Esophagus muscularis mucosa (tissue), 4 donors: ENCODE data around the gene ECSIT. TPM values are rescaled to one million over a fixed set of nuclear protein-coding genes. Genes with fewer than 3 reads are reported as not detected.

Source experiments
- DNase-seq: peaks from one replicate; pipeline ENCODE4 v3.0.0-alpha.2; 2017; ENCODE audit errors: extremely low spot score
- H3K27ac ChIP-seq, 4 donors: fragments of 200-600 bp; sonication (generic); replicated peaks in 1 of 4; 1 replicate in 3 of 4; 2 replicates in 1 of 4; pipeline ENCODE4 v1.5.1; 2016 to 2019; ENCODE audit warnings: mild to moderate bottlenecking in 1 of 4
- H3K27me3 ChIP-seq, 4 donors: fragments of 200-600 bp; sonication (generic); one replicate each; pipeline versions ENCODE4 v1.5.1 to v1.6.0; 2016 to 2019
- H3K36me3 ChIP-seq, 4 donors: fragments of 200-600 bp; sonication (generic); one replicate each; pipeline ENCODE4 v1.5.1; 2016 to 2019
- H3K4me1 ChIP-seq, 4 donors: fragments of 200-600 bp; sonication (generic); one replicate each; pipeline ENCODE4 v1.5.1; 2016 to 2019
- H3K4me3 ChIP-seq, 4 donors: fragments of 200-600 bp; sonication (generic); 1 replicate in 2 of 4; 2 replicates in 2 of 4; pipeline ENCODE4 v1.5.1; 2016 to 2019; ENCODE audit warnings: mild to moderate bottlenecking in 4 of 4, moderate library complexity in 1 of 4
- H3K9me3 ChIP-seq, 4 donors: fragments of 200-600 bp; sonication (generic); 1 replicate in 3 of 4; 2 replicates in 1 of 4; pipeline ENCODE4 v1.5.1; 2016 to 2019
- CTCF ChIP-seq, 3 experiments: fragments of 200-600 bp in 2 of 3; fragments of 450-650 bp in 1 of 3; sonication (generic) in 2 of 3; IDR thresholded peaks; one replicate each; pipeline ENCODE4 v1.5.1; 2017 to 2019; ENCODE audit warnings: antibody characterized with exemption in 3 of 3, mild to moderate bottlenecking in 2 of 3, moderate library complexity in 1 of 3
- EP300 ChIP-seq: sonication (generic); formaldehyde crosslinking; IDR thresholded peaks from one replicate; pipeline ENCODE4 v1.6.1; 2017; ENCODE audit warnings: antibody characterized with exemption
- POLR2A ChIP-seq: fragments of 450-650 bp; IDR thresholded peaks from one replicate; pipeline ENCODE4 v1.6.1; 2017; ENCODE audit warnings: antibody characterized with exemption, moderate library complexity, mild to moderate bottlenecking, low read depth
- POLR2AphosphoS5 ChIP-seq, 2 donors: sonication (generic); formaldehyde crosslinking; IDR thresholded peaks; one replicate each; pipeline ENCODE4 v1.6.1; 2017; ENCODE audit warnings: antibody characterized with exemption in 2 of 2
- WGBS: methylation state at CpG from one replicate; pipeline ENCODE4 v1.1.5; 2018; 5-methylcytosine and 5-hydroxymethylcytosine counted together
- intact Hi-C: fragments of 100-400 bp; cut with DNase I; formaldehyde crosslinking; loops from one replicate; pipeline ENCODE4 v1.15.1; 2023
- total RNA-seq, 4 donors: library from RNA; depleted of rRNA; stranded (reverse); fragments of >200 nt; gene quantifications; one replicate each; pipeline versions ENCODE4 v1.1.0 to v1.2.1, GENCODE V29; 2016

The ECSIT gene
- total RNA-seq, 4 donors from 2014 or later: 72.7 to 97.5 (median 81.8) TPM

- intact Hi-C loops: no loop called here
- peaks cover 16 to 86% (median 82%) of the 10 kb centered on the region in 4 donors for H3K4me1 ChIP-seq
- TF ChIP-seq POLR2A: no peak
- peak; percentile 80 to 94 for TF ChIP-seq POLR2AphosphoS5 (IDR thresholded peaks at IDR 0.05)
Observed at GRCh38 chr19:11539495-11540365, 10.8 kb upstream of the ECSIT start.

GRCh38 chr19:11538232-11539036, 9.5 kb upstream of the ECSIT start, which contains the start of gene CNN1:
CNN1 (plus strand) TSS chr19:11538851; CDS start chr19:11538928, 77 bp downstream.
- H3K36me3 ChIP-seq: peaks cover 0 to 11% (median 6%) of the 10 kb centered on the region in 4 donors
- H3K4me1 ChIP-seq: peaks cover 16 to 77% (median 71%) of the 10 kb centered on the region in 4 donors
- peak within 1 kb of the TSS; percentile 69 to 89 (median 78) for H3K4me3 ChIP-seq
- H3K9me3 ChIP-seq: no peaks in the 10 kb centered on the region
- WGBS: 11% methylated on average over 21 of the region's 21 CpGs
- peak; percentile 96 to 99 for TF ChIP-seq POLR2AphosphoS5 (IDR thresholded peaks at IDR 0.05)
- TF ChIP-seq POLR2A: peak; percentile 83
- TF ChIP-seq EP300: no peak
- H3K27ac ChIP-seq: peak within 1 kb of the TSS; percentile 96 to 99 (median 98)
- H3K27me3 ChIP-seq: peaks cover 0 to 5% (median 0%) of the 10 kb centered on the region in 4 donors
- intact Hi-C loops: no loop called here
- DNase-seq: peak; percentile 94

More at GRCh38 chr19:11539495-11540365, 10.8 kb upstream of the ECSIT start:
- H3K27ac ChIP-seq: peak overlapping the region; percentile 96 to 99 (median 98)
- 17% methylated on average over 8 of the region's 36 CpGs for WGBS
- peaks cover 6 to 22% (median 7%) of the 10 kb centered on the region in 4 donors for H3K36me3 ChIP-seq
- H3K4me3 ChIP-seq: peak overlapping the region; percentile 69 to 89 (median 78)
- no peak for DNase-seq
- no peaks in the 10 kb centered on the region for H3K9me3 ChIP-seq
- H3K27me3 ChIP-seq: peaks cover 0 to 5% (median 0%) of the 10 kb centered on the region in 4 donors

DNA sequence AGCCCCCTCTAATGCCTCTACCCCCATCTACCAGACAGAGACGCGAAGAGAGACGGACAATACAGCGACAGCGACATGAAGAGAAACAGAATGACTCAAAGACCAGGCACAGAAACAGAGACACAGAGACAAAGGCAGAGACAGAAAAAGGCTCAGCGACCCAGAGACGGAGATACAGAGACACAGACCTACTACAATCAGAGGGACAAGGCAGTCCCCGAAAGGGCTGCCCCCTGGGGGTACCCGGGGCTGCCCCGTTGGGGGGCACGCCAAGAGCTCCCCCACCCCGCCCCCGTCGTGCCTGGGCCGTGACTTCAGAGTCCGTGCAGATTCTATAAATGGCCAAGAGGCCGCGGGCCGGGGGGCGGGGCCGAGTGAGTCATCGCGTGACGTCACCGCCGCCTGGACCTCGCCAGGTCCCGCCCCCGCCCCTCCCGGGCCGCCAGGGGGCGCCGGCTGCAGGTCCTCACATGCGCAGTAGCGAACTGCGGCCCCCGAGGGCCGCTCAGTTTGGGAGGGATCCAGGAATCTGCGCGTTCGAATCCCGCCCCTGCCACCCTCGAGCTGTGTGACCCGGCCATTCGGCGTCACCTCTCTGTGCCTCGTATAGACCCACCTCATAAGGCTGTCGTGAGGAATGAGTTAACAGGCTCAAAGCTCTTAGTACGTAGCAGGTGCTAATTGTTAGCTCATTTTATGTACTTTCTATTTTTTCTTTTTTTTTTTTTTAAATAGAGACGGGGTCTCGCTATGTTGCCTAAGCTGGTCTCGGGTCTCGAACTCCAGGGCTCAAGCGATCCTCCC, 7.1 kb upstream of the ECSIT start:
- Histone ChIP-seq H3K36me3 (no peaks in the 10 kb centered on the region), H3K4me3 (peak overlapping the region; percentile 48 to 60 (median 52)), H3K9me3 (no peaks in the 10 kb centered on the region), H3K27me3 (peaks cover 0 to 5% (median 0%) of the 10 kb centered on the region in 4 donors), H3K4me1 (peaks cover 16 to 52% (median 48%) of the 10 kb centered on the region in 4 donors), H3K27ac (peak overlapping the region; percentile 96 to 99 (median 98))
- DNase-seq: peak; percentile 97
- 32% methylated on average over 18 of the region's 54 CpGs for WGBS
- intact Hi-C loops: no loop called here
- TF ChIP-seq POLR2AphosphoS5 (IDR thresholded peaks at IDR 0.05) (peak; percentile 85 to 96), EP300 (no peak), CTCF (IDR thresholded peaks at IDR 0.05) (peak; percentile 83 to 97 (median 94)), POLR2A (peak; percentile 61)

DNA sequence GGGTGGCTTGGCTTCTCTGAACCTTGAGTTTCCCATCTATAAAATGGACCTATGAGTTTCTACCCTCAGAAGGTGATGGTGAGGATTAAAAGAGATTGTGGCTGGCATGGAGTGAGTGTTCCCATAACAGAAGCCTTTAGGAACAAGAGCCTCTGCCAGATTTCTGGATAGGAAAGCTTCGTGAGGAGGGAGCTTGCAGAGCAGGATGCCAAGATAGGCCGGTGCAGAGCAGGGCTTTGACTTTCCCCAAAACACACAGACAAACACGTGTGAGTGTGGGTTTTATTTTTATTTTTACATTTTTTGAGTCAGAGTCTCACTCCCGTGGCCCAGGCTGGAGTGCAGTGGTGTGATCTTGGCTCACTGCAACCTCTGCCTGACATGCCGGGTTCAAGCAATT, 6.0 kb upstream of the ECSIT start:
- H3K4me1 ChIP-seq: peaks cover 16 to 55% (median 49%) of the 10 kb centered on the region in 4 donors
- H3K4me3 ChIP-seq: peak overlapping the region in 1 of 4 donors; percentile 48
- H3K27me3 ChIP-seq: peaks cover 0 to 4% (median 0%) of the 10 kb centered on the region in 4 donors
- intact Hi-C loops: no loop called here
- WGBS: 49% methylated on average over 5 of the region's 5 CpGs
- no peaks in the 10 kb centered on the region for H3K36me3 ChIP-seq
- peak overlapping the region; percentile 96 to 99 (median 98) for H3K27ac ChIP-seq
- TF ChIP-seq EP300 (no peak), CTCF (IDR thresholded peaks at IDR 0.05) (no peak), POLR2A (no peak), POLR2AphosphoS5 (IDR thresholded peaks at IDR 0.05) (no peak)
- no peak for DNase-seq
- H3K9me3 ChIP-seq: no peaks in the 10 kb centered on the region

GRCh38 chr19:11534538-11534937, 5.6 kb upstream of the ECSIT start:
- no peak overlapping the region for H3K4me3 ChIP-seq
- no peaks in the 10 kb centered on the region for H3K36me3 ChIP-seq
- 81% methylated on average over 1 of the region's 1 CpG for WGBS
- no peak for DNase-seq
- intact Hi-C loops: no loop called here
- no peaks in the 10 kb centered on the region for H3K27me3 ChIP-seq
- no peak for TF ChIP-seq CTCF (IDR thresholded peaks at IDR 0.05)
- TF ChIP-seq POLR2A: no peak
- peak overlapping the region; percentile 96 to 99 (median 98) for H3K27ac ChIP-seq
- H3K9me3 ChIP-seq: no peaks in the 10 kb centered on the region
- peaks cover 16 to 55% (median 49%) of the 10 kb centered on the region in 4 donors for H3K4me1 ChIP-seq
